Measurements from ENCODE around the gene RGS7.
"Not testable (repeated sequence)": the region's sequence is repeated elsewhere in the genome, so short reads cannot be mapped to it uniquely, and the experiment has no call there.

Gene RGS7

GRCh38 chr1:240912821-240913220, 444.2 kb downstream of the RGS7 start:
- TF ChIP-seq CTCF (IDR thresholded peaks at IDR 0.05), result no peak

GRCh38 chr1:240909701-240910457, 447.1 kb downstream of the RGS7 start:
- Histone ChIP-seq H3K4me2 (ENCODE audit: low read length) (no peak overlapping the region), H2AFZ (no peak overlapping the region), H3K79me2 (no peaks in the 10 kb centered on the region), H3K9me3 (ENCODE audit: control insufficient read depth, low read length) (no peaks in the 10 kb centered on the region), H3K36me3 (ENCODE audit: control insufficient read depth, insufficient read depth, low read length) (no peaks in the 10 kb centered on the region), H3K27ac (no peak overlapping the region), H3K27me3 (ENCODE audit: control insufficient read depth, insufficient read depth, low read length) (no peaks in the 10 kb centered on the region), H3K9ac (no peak overlapping the region), H3K4me1 (no peaks in the 10 kb centered on the region), H3K4me3 (ENCODE audit: low read depth, low read length) (no peak overlapping the region)
- no peak for TF ChIP-seq CTCF (IDR thresholded peaks at IDR 0.05)

More at GRCh38 chr1:240912821-240913220, 444.2 kb downstream of the RGS7 start:
- Histone ChIP-seq H3K4me1 (no peaks in the 10 kb centered on the region), H3K36me3 (ENCODE audit: control insufficient read depth, insufficient read depth, low read length) (no peaks in the 10 kb centered on the region), H3K9ac (no peak overlapping the region), H3K4me2 (ENCODE audit: low read length) (no peak overlapping the region), H2AFZ (no peak overlapping the region), H3K79me2 (no peaks in the 10 kb centered on the region), H3K27me3 (ENCODE audit: control insufficient read depth, insufficient read depth, low read length) (no peaks in the 10 kb centered on the region), H3K4me3 (ENCODE audit: low read depth, low read length) (no peak overlapping the region), H3K27ac (no peak overlapping the region), H3K9me3 (ENCODE audit: control insufficient read depth, low read length) (no peaks in the 10 kb centered on the region)

DNA sequence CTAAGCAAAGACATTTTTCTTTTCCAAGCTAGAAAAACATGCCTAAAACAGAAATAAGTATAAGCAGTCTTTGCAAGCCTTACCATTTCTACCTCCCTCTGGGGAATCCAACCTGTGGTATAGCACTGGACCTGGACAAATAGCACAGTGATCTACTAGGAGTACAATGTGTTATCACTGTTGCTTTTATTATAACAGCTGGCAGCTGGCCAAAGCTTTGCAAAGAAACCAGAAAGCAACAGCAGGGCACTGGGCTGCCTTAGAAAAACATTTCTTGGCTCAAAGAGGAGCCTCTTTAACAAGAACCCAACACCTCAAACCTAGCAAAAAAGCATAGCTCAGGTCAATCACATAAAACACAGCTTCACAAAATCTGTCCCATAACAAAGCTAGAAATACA, 450.5 kb downstream of the RGS7 start:
- Histone ChIP-seq H3K4me2 (ENCODE audit: low read length) (no peak overlapping the region), H3K36me3 (ENCODE audit: control insufficient read depth, insufficient read depth, low read length) (no peaks in the 10 kb centered on the region), H3K79me2 (no peaks in the 10 kb centered on the region), H3K27ac (no peak overlapping the region), H3K4me1 (no peaks in the 10 kb centered on the region), H3K27me3 (ENCODE audit: control insufficient read depth, insufficient read depth, low read length) (no peaks in the 10 kb centered on the region), H3K9ac (no peak overlapping the region), H3K9me3 (ENCODE audit: control insufficient read depth, low read length) (no peaks in the 10 kb centered on the region), H3K4me3 (ENCODE audit: low read depth, low read length) (no peak overlapping the region), H2AFZ (no peak overlapping the region)
- TF ChIP-seq CTCF (IDR thresholded peaks at IDR 0.05), result no peak

- H3K9me3 ChIP-seq (ENCODE audit: control insufficient read depth, low read length), result no peaks in the 10 kb centered on the region
- H2AFZ ChIP-seq, result no peak overlapping the region
- no peaks in the 10 kb centered on the region for H3K4me1 ChIP-seq
- H3K9ac ChIP-seq, result no peak overlapping the region
- no peaks in the 10 kb centered on the region for H3K36me3 ChIP-seq (ENCODE audit: control insufficient read depth, insufficient read depth, low read length)
- H3K4me3 ChIP-seq (ENCODE audit: low read depth, low read length), result no peak overlapping the region
- no peak overlapping the region for H3K27ac ChIP-seq
- no peak overlapping the region for H3K4me2 ChIP-seq (ENCODE audit: low read length)
- no peaks in the 10 kb centered on the region for H3K27me3 ChIP-seq (ENCODE audit: control insufficient read depth, insufficient read depth, low read length)
- TF ChIP-seq CTCF (IDR thresholded peaks at IDR 0.05), result no peak
- no peaks in the 10 kb centered on the region for H3K79me2 ChIP-seq
Observed at GRCh38 chr1:240905225-240905765, 451.7 kb downstream of the RGS7 start.

DNA sequence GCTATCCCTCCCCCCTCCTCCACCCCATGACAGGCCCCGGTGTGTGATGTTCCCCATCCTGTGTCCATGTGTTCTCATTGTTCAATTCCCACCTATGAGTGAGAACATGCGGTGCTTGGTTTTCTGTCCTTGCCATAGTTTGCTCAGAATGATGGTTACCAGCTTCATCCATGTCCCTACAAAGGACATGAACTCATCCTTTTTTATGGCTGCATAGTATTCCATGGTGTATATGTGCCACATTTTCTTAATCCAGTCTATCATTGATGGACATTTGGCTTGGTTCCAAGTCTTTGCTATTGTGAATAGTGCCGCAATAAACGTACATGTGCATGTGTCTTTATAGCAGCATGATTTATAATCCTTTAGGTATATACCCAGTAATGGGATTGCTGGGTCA, 461.6 kb downstream of the RGS7 start:
- H3K79me2 ChIP-seq; H3K9ac ChIP-seq; H2AFZ ChIP-seq; H3K27ac ChIP-seq; H3K27me3 ChIP-seq (ENCODE audit: control insufficient read depth, insufficient read depth, low read length); H3K36me3 ChIP-seq (ENCODE audit: control insufficient read depth, insufficient read depth, low read length); H3K9me3 ChIP-seq (ENCODE audit: control insufficient read depth, low read length); H3K4me1 ChIP-seq; H3K4me3 ChIP-seq (ENCODE audit: low read depth, low read length); H3K4me2 ChIP-seq (ENCODE audit: low read length): not testable (repeated sequence)

Measured in parathyroid adenoma (tissue), 2 donors.